Measurements from ENCODE around the gene MED23. TPM values are rescaled to one million over a fixed set of nuclear protein-coding genes. Genes with fewer than 3 reads are reported as not detected.

Gene MED23
- total RNA-seq, 1 experiment from 2014 or later: 18.1 TPM

DNA sequence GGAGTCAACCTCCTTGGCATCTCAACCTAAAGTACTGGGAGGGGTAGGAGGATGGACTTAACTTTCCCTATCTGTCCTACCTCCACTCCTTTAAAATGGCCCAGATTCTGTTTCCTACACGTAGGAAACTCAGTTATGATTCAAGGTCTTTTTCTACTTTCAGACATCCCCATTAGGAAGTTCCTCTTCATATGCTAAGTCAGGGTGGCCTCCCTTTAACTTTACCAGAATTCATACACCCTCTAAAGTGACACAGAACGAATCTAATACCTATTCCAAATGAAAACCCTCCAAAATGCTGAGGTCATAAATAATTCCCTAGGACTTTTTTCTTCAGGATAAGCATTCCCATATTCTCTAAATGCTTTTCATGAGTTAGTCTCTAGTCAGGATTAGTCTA is 39.4 kb downstream of the MED23 start:
- H3K27ac ChIP-seq (ENCODE audit: low read length): no peak overlapping the region
- no TSS peak for BruUV-seq (replicated peaks)

DNA sequence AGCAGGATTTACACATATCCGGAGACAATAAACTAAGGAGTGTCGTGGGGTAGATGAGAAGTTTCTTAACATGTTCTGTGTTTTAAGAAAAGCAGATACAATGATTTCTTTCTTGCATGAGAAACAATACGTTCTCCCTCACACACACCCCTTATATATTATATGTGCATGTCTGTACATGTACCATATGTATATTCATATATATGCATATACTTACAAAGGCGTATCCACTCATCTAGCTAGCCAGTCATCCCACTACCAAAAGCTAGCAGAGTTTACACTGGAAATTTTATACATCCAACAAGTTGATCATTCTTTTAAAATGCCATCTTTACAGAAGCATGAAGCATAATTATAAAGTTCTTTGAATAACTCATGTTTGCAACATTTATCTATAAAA is 40.1 kb downstream of the MED23 start:
- Histone ChIP-seq H3K27ac (ENCODE audit: low read length) (no peak overlapping the region), H3K9me3 (ENCODE audit: low read length) (no peaks in the 10 kb centered on the region), H3K36me3 (ENCODE audit: low read depth, low read length) (peaks cover 25% of the 10 kb centered on the region), H3K79me2 (ENCODE audit: low read length) (no peaks in the 10 kb centered on the region), H3K9me2 (replicated peaks; ENCODE audit: low read length) (no peaks in the 10 kb centered on the region), H3K4me2 (ENCODE audit: low read length) (no peak overlapping the region), H3K4me3 (ENCODE audit: low read length) (no peak overlapping the region), H3K27me3 (ENCODE audit: low read length) (no peaks in the 10 kb centered on the region), H2AFZ (ENCODE audit: low read length) (no peak overlapping the region), H4K20me1 (ENCODE audit: low read length) (no peaks in the 10 kb centered on the region), H3K9ac (ENCODE audit: low read length) (no peak overlapping the region), H3F3A (ENCODE audit: low read length, unreplicated experiment) (no peaks in the 10 kb centered on the region), H3K4me1 (ENCODE audit: insufficient read depth, low read length) (no peaks in the 10 kb centered on the region)
- no peak for DNase-seq
- ChIA-PET CTCF (no interaction called here), POLR2A (ENCODE audit: unreplicated experiment) (no interaction called here)
- TF ChIP-seq EZH2phosphoT487 (IDR thresholded peaks at IDR 0.05; ENCODE audit: borderline replicate concordance, low read length): no peak
- no peak for TF ChIP-seq CTCF (conservative IDR thresholded peaks at IDR 0.05; ENCODE audit: low read depth, low read length)
- TF ChIP-seq EZH2 (IDR thresholded peaks at IDR 0.05; ENCODE audit: low read length, unreplicated experiment): no peak
- no TSS peak for BruUV-seq (replicated peaks)
- intact Hi-C loops (cut with micrococcal nuclease): no loop called here
- ATAC-seq: no peak

More for the DNA sequence above, 39.4 kb downstream of the MED23 start:
- Histone ChIP-seq H3K27me3 (ENCODE audit: low read length) (no peaks in the 10 kb centered on the region), H3K9ac (ENCODE audit: low read length) (no peak overlapping the region), H3K79me2 (ENCODE audit: low read length) (no peaks in the 10 kb centered on the region), H3K4me3 (ENCODE audit: low read length) (no peak overlapping the region), H3K4me1 (ENCODE audit: insufficient read depth, low read length) (no peaks in the 10 kb centered on the region), H3K4me2 (ENCODE audit: low read length) (no peak overlapping the region), H3K9me3 (ENCODE audit: low read length) (no peaks in the 10 kb centered on the region), H3K36me3 (ENCODE audit: low read depth, low read length) (peaks cover 28% of the 10 kb centered on the region), H4K20me1 (ENCODE audit: low read length) (no peaks in the 10 kb centered on the region), H2AFZ (ENCODE audit: low read length) (no peak overlapping the region), H3K9me2 (replicated peaks; ENCODE audit: low read length) (no peaks in the 10 kb centered on the region), H3F3A (ENCODE audit: low read length, unreplicated experiment) (no peaks in the 10 kb centered on the region)
- TF ChIP-seq EZH2 (IDR thresholded peaks at IDR 0.05; ENCODE audit: low read length, unreplicated experiment) (no peak), CTCF (conservative IDR thresholded peaks at IDR 0.05; ENCODE audit: low read depth, low read length) (no peak), EZH2phosphoT487 (IDR thresholded peaks at IDR 0.05; ENCODE audit: borderline replicate concordance, low read length) (no peak)
- no peak for ATAC-seq
- DNase-seq: no peak
- intact Hi-C loops (cut with micrococcal nuclease): no loop called here
- ChIA-PET CTCF (no interaction called here), POLR2A (ENCODE audit: unreplicated experiment) (no interaction called here)

DNA sequence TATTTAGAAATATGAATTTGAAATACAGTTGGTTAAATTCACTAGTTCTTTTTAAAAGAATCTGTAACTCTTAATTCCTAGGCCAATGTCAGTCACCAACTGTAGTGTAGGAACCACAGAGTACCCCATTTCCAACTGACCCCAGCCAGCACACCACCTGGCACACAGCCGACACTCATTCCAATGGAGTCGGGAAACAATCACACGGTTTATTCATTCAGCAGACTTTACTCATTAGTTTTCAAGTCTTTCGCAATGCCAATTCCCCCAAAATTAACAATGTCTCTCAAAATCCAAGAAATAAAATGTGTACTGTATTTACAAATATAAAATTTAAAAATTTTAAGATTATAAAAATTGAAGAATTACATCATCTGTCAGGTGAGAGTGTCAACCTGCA is 41.5 kb downstream of the MED23 start:
- Histone ChIP-seq H3K4me1 (ENCODE audit: insufficient read depth, low read length) (no peaks in the 10 kb centered on the region), H3K27ac (ENCODE audit: low read length) (no peak overlapping the region), H3K4me2 (ENCODE audit: low read length) (no peak overlapping the region), H4K20me1 (ENCODE audit: low read length) (no peaks in the 10 kb centered on the region), H2AFZ (ENCODE audit: low read length) (no peak overlapping the region), H3K9me3 (ENCODE audit: low read length) (no peaks in the 10 kb centered on the region), H3F3A (ENCODE audit: low read length, unreplicated experiment) (no peaks in the 10 kb centered on the region), H3K36me3 (ENCODE audit: low read depth, low read length) (peaks cover 14% of the 10 kb centered on the region; the same call in 1 of the 2 replicates), H3K27me3 (ENCODE audit: low read length) (no peaks in the 10 kb centered on the region), H3K9me2 (replicated peaks; ENCODE audit: low read length) (no peaks in the 10 kb centered on the region), H3K79me2 (ENCODE audit: low read length) (no peaks in the 10 kb centered on the region), H3K4me3 (ENCODE audit: low read length) (no peak overlapping the region), H3K9ac (ENCODE audit: low read length) (no peak overlapping the region)
- POLR2A ChIA-PET (ENCODE audit: unreplicated experiment): no interaction called here
- ATAC-seq (no peak), DNase-seq (no peak)
- TF ChIP-seq EZH2phosphoT487 (IDR thresholded peaks at IDR 0.05; ENCODE audit: borderline replicate concordance, low read length): no peak
- TF ChIP-seq EZH2 (IDR thresholded peaks at IDR 0.05; ENCODE audit: low read length, unreplicated experiment): no peak
- no peak for TF ChIP-seq CTCF (conservative IDR thresholded peaks at IDR 0.05; ENCODE audit: low read depth, low read length)
- no TSS peak for BruUV-seq (replicated peaks)
- intact Hi-C loops (cut with micrococcal nuclease): no loop called here
- CTCF ChIA-PET: no interaction called here

All from PC-3 (cell line).